HG02678 (cell line): ENCODE measurements around the gene ACACB.
"Not testable (repeated sequence)": the region's sequence is repeated elsewhere in the genome, so short reads cannot be mapped to it uniquely, and the experiment has no call there.

ENCODE experiments used
- ATAC-seq: cut with Tn5 transposase; IDR thresholded peaks from one replicate; pipeline ENCODE4 v1.9.1; 2021; ENCODE audit warnings: mild to moderate bottlenecking, moderate library complexity; ENCODE audit not compliant: unreplicated experiment

Gene ACACB

DNA sequence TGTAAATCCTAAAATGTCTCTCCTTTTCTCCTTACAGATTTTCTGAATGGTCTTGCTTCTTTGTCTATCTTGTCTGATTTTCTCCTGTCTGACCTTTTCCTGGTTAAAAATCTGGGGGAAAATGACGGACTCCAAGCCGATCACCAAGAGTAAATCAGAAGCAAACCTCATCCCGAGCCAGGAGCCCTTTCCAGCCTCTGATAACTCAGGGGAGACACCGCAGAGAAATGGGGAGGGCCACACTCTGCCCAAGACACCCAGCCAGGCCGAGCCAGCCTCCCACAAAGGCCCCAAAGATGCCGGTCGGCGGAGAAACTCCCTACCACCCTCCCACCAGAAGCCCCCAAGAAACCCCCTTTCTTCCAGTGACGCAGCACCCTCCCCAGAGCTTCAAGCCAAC, 23.0 kb downstream of the ACACB start:
- ATAC-seq = no peak

DNA sequence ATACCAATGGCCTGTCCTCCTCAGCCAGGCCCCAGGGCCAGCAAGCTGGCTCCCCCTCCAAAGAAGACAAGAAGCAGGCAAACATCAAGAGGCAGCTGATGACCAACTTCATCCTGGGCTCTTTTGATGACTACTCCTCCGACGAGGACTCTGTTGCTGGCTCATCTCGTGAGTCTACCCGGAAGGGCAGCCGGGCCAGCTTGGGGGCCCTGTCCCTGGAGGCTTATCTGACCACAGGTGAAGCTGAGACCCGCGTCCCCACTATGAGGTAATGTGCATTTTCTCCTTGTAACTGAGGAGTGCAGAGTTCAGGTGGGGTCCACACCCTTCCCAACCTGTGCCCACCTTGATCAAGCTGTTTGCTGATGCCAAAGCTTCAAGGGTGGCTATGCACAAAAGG, 23.4 kb downstream of the ACACB start:
- no peak for ATAC-seq

DNA sequence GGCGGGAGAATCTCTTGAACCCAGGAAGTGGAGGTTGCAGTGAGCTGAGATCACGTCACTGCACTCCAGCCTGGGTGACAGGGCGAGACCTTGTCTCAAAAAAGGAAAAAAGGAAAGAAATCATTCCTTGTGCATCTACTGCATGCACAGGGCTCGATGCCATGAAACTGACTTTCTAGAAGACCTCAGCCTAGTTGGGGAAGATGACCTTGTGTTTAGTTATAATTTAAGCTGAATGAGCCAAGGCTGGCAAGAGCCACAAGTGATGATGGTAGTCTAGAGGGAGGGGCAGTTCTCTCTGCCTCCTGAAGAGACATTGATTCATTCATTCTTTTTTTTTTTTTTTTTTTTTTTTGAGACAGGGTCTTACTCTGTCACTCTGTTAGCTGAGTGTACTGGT, 24.2 kb downstream of the ACACB start:
- ATAC-seq = no peak

DNA sequence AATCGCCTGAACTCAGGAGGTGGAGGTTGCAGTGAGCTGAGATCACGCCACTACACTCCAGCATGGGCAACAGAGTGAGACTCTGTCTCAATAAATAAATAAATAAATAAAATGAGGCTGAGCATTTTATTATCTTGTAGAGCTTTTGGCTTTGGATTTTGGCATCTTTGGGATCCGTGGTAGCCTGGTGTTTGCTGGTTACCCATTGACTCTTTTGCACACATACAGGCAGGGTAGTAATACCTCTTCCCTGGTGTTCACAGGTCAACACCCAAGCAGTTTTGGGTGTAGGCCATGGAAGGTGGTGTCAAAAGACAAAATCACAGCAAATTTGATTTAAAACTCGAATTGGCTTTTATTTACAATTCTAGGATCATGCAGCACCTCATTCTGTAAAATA, 27.8 kb downstream of the ACACB start:
- no peak for ATAC-seq

DNA sequence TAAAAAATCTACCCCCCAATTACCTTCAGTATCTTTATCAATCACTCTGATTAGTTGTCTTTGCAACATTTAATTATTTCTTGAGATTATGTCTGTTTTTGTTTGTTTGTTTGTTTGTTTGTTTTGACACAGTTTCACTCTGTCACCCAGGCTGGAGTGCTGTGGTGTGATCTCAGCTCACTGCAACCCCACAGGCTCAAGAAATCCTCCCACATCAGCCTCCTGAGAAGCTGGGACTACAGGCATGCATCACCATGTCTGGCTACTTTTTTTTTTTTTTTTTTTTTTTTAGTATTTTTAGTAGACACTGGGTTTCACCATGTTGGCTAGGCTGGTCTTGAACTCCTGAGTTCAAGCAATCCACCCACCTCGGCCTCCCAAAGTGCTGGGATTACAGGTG, 30.7 kb downstream of the ACACB start:
- ATAC-seq = not testable (repeated sequence)

DNA sequence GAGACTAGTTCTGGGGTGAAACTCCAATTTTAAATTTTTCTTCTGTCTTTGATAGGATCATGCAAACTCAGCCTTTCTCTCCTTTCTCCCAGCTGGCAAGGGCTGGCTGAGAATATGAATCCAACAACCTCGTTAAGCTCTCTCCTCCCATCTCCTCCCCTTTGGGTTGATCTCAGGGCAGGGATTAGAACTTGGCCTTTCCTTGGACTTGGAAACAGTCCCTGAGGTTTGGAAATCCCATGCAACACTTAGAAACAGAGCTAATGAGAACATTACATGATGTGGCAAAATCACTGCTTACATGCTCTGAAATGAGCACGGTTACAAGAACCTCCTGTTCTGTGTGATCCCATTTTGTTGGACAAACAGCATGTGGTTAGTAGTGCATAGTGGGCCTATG, 31.6 kb downstream of the ACACB start:
- no peak for ATAC-seq

DNA sequence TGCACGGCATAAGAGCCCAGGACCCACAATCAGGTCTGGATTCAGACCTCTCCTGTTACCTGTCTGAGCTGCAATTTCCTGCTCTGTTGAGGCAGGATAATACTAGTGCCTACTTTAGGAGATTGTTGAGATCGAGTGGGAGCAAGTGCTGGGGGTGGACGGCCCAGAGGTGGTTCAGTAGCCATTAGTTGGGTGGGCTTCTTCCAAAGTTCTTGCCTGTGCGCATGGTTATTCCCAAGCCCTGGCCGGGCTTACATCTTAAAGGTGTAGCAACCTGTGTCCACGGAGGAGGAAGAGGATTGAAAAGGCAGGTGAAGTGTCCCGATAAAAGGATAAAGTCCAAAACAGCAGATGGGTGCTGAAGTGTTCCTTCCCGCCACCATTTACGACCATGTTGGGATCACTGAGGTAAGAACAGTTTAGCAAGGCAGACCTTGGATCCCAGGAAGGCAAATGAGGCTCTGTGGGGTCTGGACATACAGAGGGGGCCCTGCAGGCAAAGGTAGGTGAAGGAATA, 33.8 kb downstream of the ACACB start:
- ATAC-seq = no peak

DNA sequence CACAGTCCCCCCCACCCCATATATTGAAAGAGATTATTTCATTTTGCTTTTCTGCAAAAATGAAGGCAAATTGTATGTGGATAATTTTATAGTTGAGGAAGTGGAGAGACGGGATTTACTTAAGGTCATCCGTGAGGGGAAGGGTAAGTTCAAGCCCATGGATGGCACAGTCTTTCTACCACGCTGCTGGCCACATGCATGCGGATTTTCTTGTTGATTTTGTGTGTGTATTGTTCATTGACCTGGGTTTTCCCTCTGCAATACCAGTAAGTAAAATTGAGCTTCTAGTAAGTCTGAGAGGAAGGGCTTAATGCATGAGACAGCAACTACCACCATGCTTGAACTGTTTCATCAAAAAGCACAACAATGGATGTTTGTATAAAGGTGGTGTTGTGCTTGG, 35.1 kb downstream of the ACACB start:
- no peak for ATAC-seq

DNA sequence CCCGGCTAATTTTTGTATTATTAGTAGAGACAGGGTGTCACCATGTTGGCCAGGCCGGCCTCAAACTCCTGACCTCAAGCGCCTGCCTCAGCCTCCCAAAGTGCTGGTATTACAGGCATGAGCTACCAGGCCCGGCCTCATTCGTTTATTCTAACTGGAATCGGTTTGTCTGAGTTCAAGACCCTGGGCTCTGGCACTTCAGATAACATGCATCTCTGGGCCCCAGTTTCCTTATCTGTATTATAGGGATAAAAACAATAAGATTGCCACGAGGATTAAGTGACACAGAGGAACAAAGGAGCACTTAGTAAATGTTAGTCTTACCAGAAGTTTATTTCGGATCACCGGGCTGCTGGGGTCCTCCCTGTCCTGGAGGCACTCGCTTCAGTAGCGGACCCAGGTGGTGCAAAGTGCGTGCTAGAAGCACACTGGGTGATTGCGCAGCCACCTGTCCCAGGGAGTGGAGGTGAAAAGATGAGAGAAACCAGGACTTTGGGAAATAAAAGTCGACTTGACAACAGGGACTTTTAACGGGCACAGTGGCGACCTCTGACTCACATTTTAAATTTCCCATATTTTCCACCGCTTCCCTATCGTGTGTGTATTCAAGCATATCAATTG, 37.5 kb downstream of the ACACB start:
- ATAC-seq = no peak

DNA sequence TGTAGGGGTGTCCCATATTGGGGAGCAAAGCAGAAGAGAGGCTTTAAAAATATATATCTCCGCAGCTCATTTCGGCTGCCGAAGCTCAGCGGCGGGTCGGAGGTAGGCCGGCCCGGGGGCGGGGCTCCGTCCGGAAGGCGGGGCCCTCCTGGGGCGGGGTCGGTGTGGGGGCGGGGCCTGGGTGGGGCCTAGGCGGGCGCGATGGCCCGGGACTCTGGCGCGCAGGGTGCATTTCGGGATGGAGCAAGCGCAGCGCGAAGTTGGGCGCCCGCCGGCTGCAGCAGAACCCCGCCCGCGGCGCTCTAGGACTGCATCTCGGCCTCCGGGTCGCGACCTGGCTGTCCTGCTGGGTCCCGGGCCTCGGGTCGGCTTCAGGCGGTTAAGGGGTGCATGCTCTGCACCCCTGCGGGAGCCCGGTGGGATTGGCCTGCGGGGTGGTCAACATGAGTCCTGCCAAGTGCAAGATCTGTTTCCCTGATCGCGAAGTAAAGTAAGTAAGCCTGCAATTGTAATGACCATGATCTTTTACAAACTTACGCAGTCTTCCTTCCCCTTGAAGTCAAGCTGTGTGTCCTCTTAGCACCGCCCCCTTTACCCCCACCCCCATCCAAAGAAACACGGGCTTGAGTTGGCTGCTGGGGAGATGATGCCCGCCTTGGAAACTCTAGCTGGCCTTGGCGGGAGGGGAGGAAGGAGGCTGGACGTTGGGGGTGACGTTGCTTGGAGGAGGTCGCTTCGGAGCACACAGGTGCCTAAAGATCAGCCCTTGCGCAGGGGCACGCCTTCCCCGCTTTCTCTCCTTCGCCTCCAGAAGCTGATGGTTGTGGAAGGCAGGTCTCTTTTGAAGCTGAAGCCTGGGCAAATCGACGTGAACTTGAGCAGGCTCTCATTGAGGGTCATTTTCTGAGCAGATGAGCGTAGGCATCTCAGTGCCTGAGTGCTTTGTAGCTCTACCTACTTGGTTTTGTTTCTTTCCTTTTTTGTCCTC, 38.4 kb downstream of the ACACB start:
- peak; percentile 85 for ATAC-seq

DNA sequence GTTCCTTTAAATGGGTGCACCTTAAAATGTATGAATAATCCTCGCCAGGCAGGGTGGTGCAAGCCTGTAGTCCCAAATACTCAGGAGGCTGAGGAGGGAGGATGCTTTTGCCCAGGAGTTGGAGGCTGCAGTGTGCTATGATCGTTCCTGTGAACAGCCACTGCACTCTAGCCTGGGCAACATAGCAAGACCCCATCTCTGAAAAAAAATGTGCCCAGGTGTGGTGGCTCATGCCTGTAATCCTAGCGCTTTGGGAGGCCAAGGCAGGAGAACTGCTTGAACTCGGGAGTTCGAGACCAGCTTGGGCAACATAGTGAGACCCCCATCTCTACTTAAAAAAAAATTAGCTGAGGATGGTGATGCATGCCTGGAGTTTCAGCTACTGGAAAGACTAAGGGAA, 39.6 kb downstream of the ACACB start:
- no peak for ATAC-seq

DNA sequence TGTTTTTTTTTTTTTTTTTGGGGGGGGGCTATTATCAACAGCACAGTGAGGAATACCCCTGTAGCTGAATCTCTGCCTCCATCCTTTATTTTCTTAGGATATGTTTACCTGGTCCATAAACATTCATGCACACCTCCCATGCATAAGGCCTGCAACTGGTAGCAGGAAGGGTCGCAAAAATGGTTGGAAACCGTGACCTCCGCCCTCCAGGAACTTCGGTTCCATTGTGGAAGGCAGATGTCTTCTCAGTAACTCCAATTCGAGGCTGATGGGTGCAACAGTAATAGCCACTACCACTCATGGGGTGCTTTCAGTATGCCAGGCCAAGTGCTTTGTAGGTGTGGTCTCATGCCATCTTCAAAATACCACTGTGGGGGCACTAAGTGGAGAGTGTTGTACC, 40.2 kb downstream of the ACACB start:
- ATAC-seq = no peak

DNA sequence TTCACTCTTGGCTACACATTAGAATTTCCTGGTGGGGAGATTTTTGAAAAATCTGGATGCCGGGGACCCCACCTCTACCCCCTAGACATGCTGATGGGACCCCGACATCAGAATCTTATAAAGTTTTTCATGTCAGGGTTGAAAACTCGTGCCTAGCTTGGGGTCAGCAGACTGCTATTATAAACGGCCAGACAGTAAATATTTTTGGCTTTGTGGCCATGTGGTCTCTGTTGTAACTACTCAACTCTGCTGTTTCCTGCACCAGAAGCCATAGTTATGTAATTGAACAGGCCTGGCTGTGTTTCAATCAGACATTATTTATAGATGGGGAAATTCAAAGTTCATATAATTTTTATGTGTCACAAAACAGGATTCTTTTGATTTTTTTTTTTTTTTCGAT, 41.6 kb downstream of the ACACB start:
- no peak for ATAC-seq

DNA sequence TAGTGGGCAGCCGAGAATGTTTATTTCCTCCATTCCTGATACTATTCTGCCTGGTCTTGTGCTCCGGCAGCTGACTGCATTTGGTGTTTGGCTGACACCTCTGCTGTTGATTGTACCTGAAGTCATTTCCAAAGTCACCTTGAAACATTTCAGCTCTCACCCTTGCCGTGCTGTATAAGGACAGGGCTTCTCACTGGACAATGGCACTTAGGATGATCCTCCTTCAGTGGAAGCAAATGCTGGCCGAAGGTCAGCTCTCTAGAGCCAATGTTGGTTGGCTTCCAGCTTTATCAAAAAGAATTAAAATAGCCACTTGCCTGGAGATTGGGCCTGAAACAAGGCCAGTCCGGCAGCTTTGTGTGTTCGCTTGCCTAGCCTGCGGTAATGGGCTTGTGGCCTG, 44.0 kb downstream of the ACACB start:
- ATAC-seq = no peak

DNA sequence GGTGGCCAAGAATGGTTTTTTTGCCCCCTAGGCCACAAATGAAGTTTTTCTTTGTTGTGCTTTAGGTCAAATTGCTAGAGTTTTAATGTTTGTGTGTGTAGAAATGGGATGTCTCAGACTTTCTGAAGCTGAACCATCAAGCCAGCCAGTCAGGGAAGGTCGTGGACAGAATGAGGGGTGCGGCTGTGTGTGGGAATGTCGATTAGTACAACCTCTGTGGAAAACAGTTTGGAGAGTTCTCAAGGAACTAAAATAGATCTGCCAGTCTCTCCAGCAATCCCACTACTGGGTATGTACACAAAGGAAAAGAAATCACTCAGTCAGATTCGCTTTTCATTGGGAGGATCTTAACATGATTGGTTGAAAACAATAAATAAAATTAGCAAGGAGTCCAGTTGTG, 44.5 kb downstream of the ACACB start:
- no peak for ATAC-seq

DNA sequence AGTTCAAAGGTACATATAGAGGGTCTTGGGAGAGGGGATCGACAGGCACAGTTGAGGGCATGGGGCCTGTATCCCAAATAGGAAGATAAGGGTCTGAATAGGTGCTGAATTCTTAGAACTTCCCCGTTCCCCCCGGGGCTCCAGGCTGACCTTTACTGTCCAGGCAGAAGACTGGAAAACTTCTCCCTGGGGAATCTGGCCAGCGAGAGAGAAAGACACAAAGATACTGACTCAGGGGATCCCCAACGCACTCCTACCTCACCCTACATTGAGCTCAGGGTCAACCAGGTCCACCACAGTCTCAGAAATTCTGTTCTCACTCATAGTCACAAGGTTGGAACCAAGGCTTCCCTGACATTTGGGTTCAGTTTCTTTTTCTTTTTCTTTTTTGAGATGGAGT, 46.2 kb downstream of the ACACB start:
- no peak for ATAC-seq

DNA sequence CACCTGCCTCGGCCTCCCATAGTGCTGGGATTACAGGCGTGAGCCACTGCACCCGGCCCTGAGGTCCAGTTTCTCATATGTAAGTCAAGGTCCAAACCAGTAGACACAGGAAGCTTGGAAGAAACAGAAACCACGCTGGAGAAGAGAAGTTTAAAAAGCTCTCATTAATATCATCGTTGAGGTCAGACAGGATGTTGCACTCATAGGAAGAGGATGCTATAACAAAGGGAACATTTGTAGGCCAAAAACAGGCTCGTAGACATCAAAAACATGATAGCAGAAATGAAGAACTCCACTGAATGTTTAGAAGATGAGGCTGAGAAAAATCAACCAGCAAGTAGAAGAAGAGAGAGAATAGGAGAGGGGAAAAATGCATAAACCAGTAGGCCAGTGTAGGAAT, 46.8 kb downstream of the ACACB start:
- ATAC-seq = no peak

DNA sequence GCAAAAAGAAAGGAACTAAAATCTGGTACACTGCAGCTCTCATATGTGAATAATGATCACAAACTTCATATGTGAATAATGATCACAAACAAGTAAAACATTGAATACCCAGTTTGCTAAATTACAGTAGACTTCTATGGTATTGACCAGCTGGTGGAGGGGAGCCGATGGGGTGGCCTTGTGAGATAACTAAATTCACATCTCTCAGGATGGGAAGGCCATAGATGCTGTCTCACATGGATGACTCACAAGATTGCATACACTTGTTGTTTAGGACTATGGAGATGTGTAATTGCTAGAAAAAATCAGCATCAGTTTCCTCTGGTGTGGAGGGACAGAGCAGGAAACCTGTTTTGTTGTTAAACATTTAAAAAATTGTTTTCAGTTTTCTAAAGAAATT, 49.2 kb downstream of the ACACB start:
- no peak for ATAC-seq

DNA sequence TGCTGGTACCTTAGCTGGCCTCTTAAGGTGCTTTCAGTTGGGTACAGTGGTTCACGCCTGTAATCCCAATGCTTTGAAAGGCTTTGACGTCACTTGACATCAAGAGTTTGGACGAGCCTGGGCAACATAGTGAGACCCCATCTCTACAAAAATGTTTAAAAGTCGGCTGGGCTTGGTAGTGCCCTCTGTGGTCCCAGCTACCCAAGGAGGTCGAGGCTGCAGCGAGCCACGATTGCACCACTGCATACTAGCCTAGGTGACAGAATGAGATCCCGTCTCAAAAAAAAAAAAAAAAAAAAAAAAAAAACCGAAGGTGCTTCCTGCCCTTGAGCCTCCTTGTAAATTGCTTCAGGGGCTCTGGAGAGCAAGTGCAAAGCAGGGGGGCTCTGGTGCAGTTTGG, 50.0 kb downstream of the ACACB start:
- ATAC-seq = no peak

DNA sequence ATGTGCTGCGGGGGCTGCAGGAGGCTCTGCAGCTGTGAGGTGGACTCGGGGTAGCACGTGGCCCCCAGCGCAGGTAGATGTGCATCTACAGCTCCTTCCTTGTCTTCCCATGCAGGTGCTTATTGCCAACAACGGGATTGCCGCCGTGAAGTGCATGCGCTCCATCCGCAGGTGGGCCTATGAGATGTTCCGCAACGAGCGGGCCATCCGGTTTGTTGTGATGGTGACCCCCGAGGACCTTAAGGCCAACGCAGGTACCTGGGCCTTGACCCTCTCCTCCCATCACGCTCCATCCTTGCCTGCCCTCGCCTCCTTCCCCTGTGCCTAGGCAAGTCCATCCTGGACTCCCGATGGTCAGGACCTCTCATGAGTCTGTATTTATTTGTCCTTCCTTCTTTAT, 51.4 kb downstream of the ACACB start:
- no peak for ATAC-seq

DNA sequence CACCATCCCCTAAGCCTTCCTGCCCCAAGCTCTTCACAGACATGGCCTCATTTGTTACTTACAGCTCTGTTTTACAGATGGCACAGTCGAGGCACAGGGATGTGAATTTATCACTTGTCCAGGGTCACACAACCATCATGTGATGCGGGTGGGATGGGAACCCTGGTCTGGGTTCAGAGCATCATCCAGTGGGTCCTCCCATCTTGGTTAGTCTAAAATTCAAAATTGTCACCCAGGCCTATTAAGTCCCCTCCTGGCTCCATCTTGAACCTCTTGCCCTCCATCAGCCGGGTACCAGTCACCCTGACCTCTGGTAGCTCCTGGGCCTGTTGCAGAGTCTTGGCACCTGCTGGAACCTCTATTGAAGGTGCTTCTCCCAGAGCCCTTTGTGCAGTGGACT, 52.9 kb downstream of the ACACB start:
- no peak for ATAC-seq

DNA sequence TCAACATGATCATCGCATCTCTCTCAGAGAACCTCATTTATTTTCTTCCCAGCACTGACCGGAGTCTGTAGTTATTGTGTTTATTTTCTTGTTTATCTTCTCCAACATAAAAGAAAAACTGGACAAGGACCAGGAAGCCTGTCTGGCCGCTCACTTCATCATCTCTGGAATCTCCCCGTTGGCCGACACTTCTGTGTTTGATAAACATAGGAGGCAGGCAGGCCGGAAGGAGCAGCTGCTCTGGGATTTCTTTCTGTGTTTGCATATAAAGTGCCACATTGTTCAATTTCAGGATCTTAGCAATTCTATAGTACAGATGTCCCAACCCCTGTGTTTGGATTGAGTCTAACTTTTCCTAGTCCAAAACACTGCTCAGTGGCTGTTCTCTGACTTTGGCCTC, 53.3 kb downstream of the ACACB start:
- no peak for ATAC-seq
